Fibroblast of skin of back (primary cell): ENCODE results near the gene POU2AF3. TPM values are rescaled to one million over a fixed set of nuclear protein-coding genes. Genes with fewer than 3 reads are reported as not detected.
"Not testable (repeated sequence)": the region's sequence is repeated elsewhere in the genome, so short reads cannot be mapped to it uniquely, and the experiment has no call there.

ENCODE experiments used
- DNase-seq: peaks from one replicate; pipeline ENCODE4 v3.0.0-alpha.2; 2013
- polyA plus RNA-seq, 2 experiments: library from polyadenylated mRNA; unstranded; fragments of 120-200 nt; gene quantifications; one replicate each; pipeline ENCODE4 v1.2.1, GENCODE V29; 2013; ENCODE audit not compliant: insufficient read length in 2 of 2

POU2AF3 gene, protein sequence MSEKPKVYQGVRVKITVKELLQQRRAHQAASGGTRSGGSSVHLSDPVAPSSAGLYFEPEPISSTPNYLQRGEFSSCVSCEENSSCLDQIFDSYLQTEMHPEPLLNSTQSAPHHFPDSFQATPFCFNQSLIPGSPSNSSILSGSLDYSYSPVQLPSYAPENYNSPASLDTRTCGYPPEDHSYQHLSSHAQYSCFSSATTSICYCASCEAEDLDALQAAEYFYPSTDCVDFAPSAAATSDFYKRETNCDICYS
- not detected for polyA plus RNA-seq (2013, experiment 1 of 2; ENCODE audit: insufficient read length)
- 0.13 TPM for polyA plus RNA-seq (2013, experiment 2 of 2; ENCODE audit: insufficient read length)

GRCh38 chr11:111298413-111299100 is at the start of gene POU2AF3:
Gene POU2AF3, plus strand, starts transcription at chr11:111298546. Its CDS starts 36 bp downstream, at chr11:111298582.
- DNase-seq: no peak

DNA sequence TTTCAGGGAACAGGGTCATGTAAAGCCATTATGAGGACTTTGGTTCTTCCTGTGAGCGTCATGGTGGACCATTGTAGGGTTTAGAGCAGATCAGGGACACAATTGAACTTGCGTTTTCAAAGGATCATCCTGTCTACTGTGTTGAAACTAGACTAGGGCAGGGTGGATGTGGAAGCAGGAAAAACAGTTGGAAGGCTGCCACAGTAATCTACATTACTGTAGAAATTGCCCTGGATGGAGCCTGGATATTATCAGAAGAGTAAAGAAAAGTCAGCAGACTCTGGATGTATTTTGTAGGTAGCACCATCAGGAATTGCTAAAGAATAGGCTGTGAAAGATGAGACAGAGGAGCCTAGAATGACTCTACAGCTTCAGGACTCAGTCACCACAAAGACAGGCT is 47.4 kb upstream of the POU2AF3 start:
- DNase-seq: no peak

- no peak for DNase-seq
These were observed 45.2 kb upstream of the POU2AF3 start for GRCh38 chr11:111253131-111253530.

DNA sequence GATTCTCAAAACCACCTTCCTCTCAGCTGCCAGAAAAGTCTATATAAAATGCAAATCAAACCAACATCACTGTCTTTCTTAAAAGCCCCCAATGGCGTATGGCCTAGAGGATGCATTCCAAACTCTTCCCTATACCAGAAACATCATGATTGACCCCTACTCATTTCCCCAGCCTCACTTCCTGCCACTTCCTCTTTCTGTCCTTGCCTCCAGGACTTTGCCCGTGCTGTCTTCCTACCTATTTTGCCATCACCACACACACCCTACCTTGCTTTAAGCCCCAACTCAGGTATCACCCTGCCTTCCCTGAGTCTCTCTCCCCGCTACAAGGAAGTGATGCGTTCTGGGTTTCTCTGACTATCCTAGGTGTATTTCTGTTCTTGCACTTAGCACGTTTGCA is 44.7 kb upstream of the POU2AF3 start:
- DNase-seq: no peak

DNA sequence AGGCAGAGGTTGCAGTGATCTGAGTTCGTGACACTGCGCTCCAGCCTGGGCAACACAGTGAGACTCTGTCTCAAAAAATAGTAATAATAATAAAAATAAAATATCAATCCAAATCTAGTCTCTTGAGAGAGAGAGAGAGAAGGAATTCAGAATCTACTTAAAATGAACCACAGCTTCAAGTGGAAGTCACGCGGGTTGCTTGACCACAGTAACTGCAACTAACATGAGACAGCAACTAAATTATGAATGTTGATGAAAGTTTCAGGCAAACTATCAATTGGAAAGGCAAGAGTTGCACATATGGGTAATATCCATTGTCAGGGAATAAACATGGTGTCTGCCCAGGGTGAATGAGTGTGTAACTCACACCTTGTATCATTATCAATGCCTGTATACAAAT is 40.3 kb upstream of the POU2AF3 start:
- no peak for DNase-seq

- peak; percentile 42 for DNase-seq
These were observed 38.5 kb upstream of the POU2AF3 start for GRCh38 chr11:111259896-111260295.

DNA sequence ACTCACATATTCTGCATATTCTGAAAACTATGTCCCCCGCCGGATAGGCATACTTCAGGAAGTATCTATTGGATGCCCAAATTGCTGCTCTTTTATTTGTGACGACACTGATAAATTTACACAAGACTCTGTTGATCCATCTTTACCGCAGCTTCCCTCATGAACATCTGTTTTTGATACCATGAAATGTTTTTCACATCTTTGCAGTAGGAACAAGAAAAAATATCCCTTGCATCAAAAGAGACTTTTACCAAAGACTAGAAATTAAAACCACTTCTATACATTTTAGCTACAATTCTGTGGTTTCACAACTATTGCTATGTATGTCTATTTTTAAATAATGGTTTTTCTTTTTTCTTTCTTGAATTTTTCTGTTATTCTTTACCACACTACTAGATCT is 37.5 kb upstream of the POU2AF3 start:
- peak; percentile 17 for DNase-seq

DNA sequence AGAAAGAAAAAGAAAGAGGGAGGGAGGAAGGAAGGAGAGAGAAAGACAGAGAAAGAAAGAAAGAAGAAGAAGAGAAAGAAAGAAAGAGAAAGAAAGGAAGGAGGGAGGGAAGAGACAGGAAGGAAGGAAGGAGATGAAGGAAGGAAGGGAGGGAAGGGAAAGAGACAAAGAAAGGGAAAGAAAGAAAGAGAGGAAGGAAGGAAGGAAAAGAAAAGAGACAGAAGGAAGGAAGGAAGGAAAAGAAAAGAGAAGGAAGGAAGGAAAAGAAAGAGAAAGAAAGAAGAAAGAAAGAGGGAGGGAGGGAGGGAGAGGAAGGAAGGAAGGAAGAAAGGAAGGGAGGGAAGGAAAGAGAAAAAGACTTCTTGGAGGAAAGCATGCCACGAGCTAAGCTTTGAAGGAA is 33.7 kb upstream of the POU2AF3 start:
- no peak for DNase-seq

DNA sequence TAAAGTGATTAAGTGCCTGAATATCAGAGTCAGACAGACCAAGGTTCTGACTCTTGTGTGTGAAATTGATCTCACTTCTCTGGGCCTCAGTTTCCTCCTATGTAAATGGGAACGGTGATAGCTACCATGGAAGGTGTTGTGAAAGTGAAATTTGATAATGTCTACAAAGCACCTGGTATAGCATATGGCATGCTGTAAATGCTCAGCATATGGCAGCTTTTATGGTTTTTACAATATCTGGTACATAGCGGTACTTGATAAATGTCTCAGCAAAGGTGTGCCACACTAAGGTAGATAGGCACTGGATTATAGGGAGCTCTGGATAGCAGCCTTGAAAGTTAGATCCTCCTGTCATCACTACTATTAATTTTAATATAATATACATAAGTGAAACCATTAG is 32.9 kb upstream of the POU2AF3 start:
- no peak for DNase-seq

DNA sequence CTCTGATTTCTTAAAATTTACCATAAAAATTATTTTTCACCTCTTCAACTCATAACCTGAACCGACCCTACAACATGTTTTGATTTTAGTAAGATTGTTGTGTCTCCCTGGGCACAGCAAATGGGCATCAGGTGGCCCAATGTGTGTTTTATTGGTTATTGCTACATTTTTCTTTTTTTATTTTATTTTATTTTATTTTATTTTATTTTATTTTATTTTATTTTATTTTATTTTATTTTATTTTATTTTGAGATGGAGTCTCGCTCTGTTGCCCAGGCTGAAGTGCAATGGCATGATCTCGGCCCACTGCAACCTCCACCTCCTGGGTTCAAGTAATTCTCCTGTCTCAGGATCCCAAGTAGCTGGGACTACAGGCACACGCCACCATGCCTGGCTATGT is 30.0 kb upstream of the POU2AF3 start:
- DNase-seq: not testable (repeated sequence)

- DNase-seq: no peak
These were observed 29.0 kb upstream of the POU2AF3 start for GRCh38 chr11:111269146-111269868.

DNA sequence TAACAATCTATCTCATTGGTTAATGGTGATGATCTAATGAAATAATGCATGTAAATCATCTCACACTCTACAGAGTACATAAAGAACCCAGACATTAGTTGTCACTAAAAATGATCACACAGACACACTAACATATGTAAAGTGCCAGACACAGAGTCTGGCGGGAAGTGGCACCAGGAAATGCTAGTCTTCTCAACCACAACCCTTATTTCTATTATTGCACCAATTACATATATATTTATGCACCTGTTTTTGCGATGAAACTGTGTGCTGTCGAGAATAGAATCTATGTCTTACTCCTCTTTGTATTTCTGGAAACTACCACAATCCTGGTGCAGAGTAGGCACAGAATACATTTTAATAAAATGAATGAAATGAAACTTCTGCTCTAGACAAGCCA is 25.9 kb upstream of the POU2AF3 start:
- no peak for DNase-seq

DNA sequence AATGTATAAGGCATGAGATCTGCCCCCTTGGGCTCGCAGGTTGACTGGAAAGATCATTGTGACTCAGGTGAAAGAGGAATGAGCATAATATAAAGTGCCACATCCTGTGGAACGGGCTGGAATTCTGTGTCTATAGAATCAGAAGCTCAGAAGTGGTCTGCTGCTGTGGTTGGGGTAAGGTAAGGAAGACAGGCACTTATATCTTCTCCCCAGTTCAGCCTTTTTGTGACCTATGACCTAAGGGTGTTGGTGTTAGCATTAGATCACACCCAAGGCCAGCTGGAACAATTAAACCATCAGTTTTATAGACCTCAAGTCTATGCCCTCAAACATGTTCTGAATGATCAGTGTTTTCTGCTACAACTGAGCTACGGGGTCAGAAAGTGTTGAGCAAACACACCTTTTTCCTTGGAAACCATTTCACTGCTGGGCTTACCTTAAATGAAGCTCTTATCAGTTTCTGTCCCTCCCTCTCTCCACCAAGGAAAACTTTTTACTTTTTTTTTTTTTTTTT is 15.7 kb upstream of the POU2AF3 start:
- DNase-seq: no peak

DNA sequence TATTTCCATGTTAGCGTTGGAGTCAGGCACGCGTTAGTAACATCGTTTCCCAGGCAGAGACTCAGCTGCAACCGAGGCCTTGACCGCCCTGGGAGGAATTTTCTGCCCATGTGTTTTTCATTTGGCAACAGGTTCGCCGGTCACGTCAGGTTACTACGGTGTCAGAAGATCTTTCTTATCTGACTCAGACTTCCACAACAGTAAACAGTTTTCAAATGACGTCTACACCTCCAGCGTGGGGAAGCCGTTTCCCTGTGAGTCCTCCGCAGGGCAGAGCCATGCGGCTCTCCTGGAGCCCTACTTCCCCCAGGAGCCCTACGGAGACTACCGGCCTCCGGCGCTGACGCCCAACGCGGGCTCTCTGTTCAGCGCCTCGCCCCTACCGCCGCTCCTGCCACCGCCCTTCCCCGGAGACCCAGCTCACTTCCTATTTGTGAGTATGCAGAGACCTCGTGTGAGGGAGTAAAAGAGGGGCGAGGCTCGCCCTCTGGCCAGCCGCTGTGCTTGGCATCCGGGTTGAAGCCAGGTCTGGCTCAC is 14.3 kb upstream of the POU2AF3 start:
- no peak for DNase-seq

GRCh38 chr11:111285189-111286091 is 12.9 kb upstream of the POU2AF3 start:
- no peak for DNase-seq

- DNase-seq: no peak
These were observed 6.6 kb upstream of the POU2AF3 start for GRCh38 chr11:111291764-111292163.

DNA sequence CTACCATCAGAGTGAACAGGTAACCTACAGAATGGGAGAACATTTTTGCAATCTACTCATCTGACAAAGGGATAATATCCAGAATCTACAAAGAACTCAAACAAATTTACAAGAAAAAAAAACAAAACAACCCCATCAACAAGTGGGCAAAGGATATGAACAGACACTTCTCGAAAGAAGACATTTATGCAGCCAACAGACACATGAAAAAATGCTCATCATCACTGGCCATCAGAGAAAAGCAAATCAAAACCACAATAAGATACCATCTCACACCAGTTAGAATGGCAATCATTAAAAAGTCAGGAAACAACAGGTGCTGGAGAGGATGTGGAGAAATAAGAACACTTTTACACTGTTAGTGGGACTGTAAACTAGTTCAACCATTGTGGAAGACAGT is 5.9 kb upstream of the POU2AF3 start:
- DNase-seq: not testable (repeated sequence)

DNA sequence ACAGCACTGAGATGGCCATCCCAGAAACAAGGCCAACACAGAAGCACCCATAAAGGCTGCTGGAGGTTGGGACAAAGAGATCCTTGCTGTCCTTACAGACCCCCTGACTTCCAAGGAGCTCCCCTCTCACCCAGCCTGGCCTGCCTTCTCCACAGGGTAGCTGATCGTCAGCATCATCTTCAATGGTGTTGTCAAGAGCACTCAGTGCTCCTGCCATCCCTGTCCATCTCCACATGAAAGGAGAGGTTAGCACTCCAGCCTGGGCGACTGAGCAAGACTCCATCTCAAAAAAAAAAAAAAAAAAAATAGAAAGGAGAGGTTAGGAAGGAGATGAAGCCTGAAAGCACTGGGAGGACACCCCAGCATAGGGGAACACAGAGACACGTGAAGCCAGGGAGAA is 2.1 kb upstream of the POU2AF3 start:
- DNase-seq: no peak

DNA sequence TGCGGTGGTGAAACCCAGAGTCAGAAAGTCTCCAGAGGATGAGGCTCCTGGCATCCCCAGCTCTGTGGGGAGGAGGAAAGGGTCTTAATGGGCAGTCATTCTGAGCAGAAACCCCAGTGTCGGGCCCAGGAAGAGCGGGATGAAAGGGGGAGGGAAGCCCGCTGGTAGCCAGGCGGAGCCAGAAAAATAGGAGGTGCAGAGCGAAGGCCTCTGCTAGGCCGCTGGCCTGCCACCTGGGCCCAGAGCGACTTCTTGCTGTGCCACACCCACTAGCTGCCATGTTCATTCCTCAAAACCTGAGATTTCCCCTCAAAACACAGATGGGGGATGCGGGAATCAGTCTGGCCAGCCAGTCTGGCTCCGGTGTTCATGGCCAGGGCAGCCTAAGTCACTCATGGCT is 650 bp upstream of the POU2AF3 start:
- DNase-seq: no peak

GRCh38 chr11:111299101-111300026 is 1.0 kb downstream of the POU2AF3 start:
- peak; percentile 38 for DNase-seq

DNA sequence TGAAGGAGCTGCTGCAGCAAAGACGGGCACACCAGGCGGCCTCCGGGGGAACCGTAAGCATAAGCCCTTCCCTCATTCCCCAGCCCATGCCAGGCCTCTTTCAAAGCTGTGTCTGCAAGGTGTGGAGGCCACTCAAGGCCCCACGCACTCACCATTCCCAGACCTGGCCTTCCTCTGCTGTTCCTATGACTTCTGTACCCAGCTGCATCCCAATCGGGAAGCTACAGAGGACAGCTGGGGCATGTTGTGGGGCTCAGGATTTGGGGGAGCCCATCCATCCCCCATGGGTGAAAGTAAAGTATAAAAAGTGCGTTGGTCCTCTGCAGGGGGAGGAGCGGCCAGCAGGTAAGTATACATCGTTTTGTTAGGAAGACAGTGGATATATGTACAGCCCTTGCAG is 2.2 kb downstream of the POU2AF3 start:
- no peak for DNase-seq
